Measurements from ENCODE around the gene ATP6V1E1.

Gene ATP6V1E1

GRCh38 chr22:17548010-17548755, 80.4 kb downstream of the ATP6V1E1 start:
- Histone ChIP-seq H3K79me2 (ENCODE audit: low read length) (no peaks in the 10 kb centered on the region), H3K9me2 (replicated peaks; ENCODE audit: insufficient read depth, low read length) (no peaks in the 10 kb centered on the region), H2AFZ (ENCODE audit: low read length) (no peak overlapping the region), H3K27me3 (replicated peaks; ENCODE audit: insufficient read depth, low read length) (no peaks in the 10 kb centered on the region), H3K4me3 (ENCODE audit: low read length) (no peak overlapping the region), H3K4me2 (ENCODE audit: low read depth, low read length) (no peak overlapping the region), H3K9me3 (replicated peaks; ENCODE audit: insufficient read depth, low read length) (no peaks in the 10 kb centered on the region), H3K4me1 (ENCODE audit: low read length) (no peaks in the 10 kb centered on the region), H4K20me1 (ENCODE audit: insufficient read depth, low read length) (no peaks in the 10 kb centered on the region), H3K9ac (ENCODE audit: low read length) (no peak overlapping the region), H3K27ac (ENCODE audit: low read length) (no peak overlapping the region), H3F3A (ENCODE audit: insufficient read depth, low read length) (no peaks in the 10 kb centered on the region), H3K36me3 (replicated peaks; ENCODE audit: insufficient read depth, low read length) (no peaks in the 10 kb centered on the region)
- TF ChIP-seq EZH2 (optimal IDR thresholded peaks at IDR 0.05; ENCODE audit: low read depth, low read length) (no peak), CTCF (IDR thresholded peaks at IDR 0.05; ENCODE audit: low read length) (no peak), EZH2phosphoT487 (IDR thresholded peaks at IDR 0.05; ENCODE audit: low read length) (no peak)
- DNase-seq: no peak

DNA sequence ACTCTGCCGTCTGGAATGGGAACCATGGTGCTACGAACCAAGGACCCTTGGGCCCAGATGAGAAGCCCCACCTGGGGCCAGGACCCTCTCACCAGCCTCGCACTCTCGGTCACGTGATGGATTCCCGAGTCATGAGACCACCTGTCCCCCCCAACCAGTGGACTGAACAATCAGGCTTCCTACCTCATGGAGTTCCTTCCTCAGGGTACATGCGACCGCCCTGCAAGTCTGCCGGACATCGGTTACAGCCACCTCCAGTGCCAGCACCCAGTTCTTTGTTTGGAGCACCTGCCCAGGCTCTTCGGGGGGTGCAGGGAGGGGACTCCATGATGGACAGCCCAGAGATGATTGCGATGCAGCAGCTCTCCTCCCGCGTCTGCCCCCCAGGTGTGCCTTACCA, 86.1 kb downstream of the ATP6V1E1 start:
- no peak overlapping the region for H3K27ac ChIP-seq (ENCODE audit: low read length)
- no peak overlapping the region for H3K9ac ChIP-seq (ENCODE audit: low read length)
- no peaks in the 10 kb centered on the region for H3K9me3 ChIP-seq (replicated peaks; ENCODE audit: insufficient read depth, low read length)
- no peaks in the 10 kb centered on the region for H3F3A ChIP-seq (ENCODE audit: insufficient read depth, low read length)
- no peak overlapping the region for H3K4me3 ChIP-seq (ENCODE audit: low read length)
- H4K20me1 ChIP-seq (ENCODE audit: insufficient read depth, low read length): no peaks in the 10 kb centered on the region
- no peaks in the 10 kb centered on the region for H3K36me3 ChIP-seq (replicated peaks; ENCODE audit: insufficient read depth, low read length)
- no peak overlapping the region for H3K4me2 ChIP-seq (ENCODE audit: low read depth, low read length)
- H3K4me1 ChIP-seq (ENCODE audit: low read length): no peaks in the 10 kb centered on the region
- no peaks in the 10 kb centered on the region for H3K79me2 ChIP-seq (ENCODE audit: low read length)
- no peak overlapping the region for H2AFZ ChIP-seq (ENCODE audit: low read length)
- H3K27me3 ChIP-seq (replicated peaks; ENCODE audit: insufficient read depth, low read length): no peaks in the 10 kb centered on the region
- DNase-seq: no peak
- H3K9me2 ChIP-seq (replicated peaks; ENCODE audit: insufficient read depth, low read length): no peaks in the 10 kb centered on the region
- TF ChIP-seq EZH2 (optimal IDR thresholded peaks at IDR 0.05; ENCODE audit: low read depth, low read length): no peak
- no peak for TF ChIP-seq EZH2phosphoT487 (IDR thresholded peaks at IDR 0.05; ENCODE audit: low read length)
- no peak for TF ChIP-seq CTCF (IDR thresholded peaks at IDR 0.05; ENCODE audit: low read length)

All from MM.1S (cell line).